HG03095 (cell line): ENCODE results near the gene VTN.
A peak's percentile ranks its signal among the peaks of the same experiment; 100 is the strongest.

ENCODE experiments used
- ATAC-seq: cut with Tn5 transposase; IDR thresholded peaks from one replicate; pipeline ENCODE4 v1.9.1; 2021; ENCODE audit warnings: moderate library complexity; ENCODE audit not compliant: unreplicated experiment

VTN gene

DNA sequence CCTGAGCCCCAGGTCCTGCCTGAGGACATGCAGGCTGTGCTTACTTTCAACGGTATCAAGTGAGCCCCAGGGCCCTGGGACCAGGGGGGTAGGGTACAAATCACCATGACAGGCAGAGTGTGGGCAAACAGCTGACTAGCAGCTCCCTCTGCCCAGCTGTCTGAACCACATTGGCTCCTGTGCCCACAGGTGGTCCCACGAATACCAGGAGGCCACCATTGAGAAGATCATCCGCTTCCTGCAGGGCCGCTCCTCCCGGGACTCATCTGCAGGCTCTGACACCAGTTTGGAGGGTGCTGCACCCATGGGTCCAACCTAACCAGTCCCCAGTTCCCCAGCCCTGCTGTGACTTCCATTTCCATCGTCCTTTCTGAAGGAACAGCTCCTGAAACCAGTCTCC lies 25.9 kb upstream of the VTN start:
- ATAC-seq = no peak

DNA sequence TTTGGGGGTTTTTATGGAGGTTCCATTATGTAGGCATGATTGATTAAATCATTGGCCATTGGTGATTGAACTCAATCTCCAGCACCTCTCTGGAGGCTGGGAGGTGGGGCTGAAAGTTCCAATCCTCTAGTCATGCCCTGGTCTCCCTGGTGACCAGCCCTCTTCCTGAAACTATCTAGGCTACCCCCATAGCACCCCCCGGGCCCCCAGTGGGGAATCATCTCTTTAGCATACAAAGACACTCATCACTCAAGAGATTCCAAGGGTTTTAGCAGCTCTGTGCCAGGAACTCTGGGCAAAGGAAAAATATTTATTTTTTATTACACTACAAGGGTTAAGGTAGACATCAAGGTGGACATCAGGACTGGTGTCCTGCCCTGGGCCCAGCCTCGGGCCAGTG lies 25.3 kb upstream of the VTN start:
- no peak for ATAC-seq

DNA sequence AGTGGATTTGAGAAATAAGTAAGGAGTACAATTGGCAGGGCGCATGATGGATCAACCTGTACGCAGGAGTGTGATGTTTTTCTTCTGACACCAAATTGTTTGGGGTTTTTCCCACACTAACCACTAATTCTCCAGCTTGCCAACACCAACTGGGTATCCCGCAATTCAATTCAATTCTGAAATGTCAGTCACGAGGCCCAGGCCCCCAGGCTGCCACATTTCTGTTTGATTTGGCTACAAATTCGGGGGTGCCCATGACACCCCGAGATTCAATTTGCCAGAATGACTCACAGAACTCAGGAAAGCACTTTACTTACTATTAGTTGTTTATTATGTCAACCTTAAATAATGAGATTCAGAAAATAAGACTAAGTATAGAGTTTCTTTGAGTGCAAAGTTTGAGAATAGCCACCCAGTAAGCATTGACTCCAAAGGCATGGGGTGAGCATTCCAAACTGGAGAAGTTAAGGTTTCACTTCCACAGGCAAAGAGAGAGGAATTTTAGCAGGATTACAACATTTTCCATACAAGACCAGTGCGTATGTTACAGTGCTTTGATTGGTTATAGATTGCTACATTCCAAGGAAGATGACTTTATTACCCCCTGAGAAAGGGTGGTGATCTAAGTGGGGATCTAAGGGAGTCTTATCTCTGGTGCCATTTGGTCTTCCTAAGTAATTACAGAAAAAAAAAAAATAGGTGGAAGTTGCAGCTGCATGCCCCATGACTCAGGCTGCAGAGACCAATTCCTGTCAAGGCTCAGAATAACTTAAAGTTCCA lies 24.4 kb upstream of the VTN start:
- no peak for ATAC-seq

DNA sequence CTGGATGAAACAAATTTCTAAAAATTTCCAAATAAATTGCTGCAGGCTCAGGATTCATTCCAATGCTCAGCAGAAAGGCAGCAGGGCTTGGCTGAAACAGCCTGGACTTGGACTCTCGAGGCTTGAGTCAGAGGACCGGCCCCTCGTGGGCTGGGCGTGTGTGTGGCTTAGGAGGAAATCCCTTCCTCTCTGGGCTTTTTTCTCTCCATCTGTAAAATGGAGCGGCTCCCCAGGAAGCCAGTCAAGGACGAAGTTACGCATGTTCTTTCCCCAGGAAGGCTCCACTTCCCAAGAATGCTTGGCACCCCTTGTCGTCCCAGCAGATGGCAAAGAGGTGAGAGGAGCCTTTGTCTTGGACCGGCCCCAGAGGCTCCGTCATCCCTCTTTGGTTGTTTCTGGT lies 22.4 kb upstream of the VTN start:
- no peak for ATAC-seq

DNA sequence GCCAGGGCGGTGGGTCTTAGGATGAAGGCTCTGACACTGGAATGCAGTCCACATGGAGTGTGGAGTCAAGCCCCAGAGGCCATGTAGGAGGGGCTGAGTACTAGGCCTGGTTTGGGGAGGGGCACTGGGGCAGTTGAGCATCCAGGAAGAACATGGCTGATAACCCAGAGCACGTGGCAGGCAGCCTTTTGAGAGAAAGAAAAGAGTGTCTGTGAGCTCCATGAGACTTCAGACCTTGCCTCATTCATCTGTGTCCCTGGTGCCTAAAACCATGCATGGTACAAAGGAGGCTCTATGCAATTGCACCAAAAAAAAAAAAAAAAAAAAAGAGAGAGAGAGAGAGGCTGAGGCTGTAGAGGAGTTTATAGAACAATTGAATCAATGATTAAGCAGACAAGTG lies 21.3 kb upstream of the VTN start:
- no peak for ATAC-seq

DNA sequence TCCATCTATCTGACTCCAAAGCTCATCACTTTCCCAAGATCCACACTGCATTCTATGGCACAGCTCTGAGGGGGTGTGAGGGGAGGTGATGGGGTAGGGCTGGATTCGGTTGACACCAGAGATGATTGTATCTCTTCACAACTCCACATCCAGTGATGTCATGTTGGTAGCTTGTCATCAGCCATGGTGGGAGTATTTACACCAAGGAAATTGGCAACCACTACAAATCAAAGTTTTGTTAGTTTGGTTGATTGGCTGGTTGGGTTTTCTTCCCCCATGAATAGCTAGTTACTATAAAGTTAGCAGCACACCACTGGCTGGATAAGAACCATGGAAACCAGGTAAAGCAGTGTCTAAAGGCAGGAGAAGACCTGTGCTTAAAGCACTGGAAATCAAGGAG lies 20.9 kb upstream of the VTN start:
- ATAC-seq = no peak

DNA sequence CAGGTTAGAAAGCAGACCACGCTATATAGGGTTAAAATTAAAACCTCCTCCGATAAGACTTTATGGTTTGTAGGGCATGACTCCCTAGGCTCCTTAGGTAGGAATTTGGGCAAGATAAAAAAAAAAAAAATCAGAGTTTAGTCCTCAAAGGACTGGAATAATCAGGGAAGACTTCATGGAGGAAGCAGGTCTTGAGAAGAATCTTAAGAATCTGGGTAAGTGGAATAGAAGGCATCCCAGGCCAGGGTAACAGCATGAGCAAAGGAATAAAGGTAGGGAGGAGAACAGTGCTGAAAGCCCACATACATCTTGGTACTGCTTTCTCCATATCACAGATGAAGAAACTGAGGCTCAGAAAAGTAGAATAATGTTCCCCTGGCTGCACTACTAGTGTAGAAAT lies 20.5 kb upstream of the VTN start:
- no peak for ATAC-seq

DNA sequence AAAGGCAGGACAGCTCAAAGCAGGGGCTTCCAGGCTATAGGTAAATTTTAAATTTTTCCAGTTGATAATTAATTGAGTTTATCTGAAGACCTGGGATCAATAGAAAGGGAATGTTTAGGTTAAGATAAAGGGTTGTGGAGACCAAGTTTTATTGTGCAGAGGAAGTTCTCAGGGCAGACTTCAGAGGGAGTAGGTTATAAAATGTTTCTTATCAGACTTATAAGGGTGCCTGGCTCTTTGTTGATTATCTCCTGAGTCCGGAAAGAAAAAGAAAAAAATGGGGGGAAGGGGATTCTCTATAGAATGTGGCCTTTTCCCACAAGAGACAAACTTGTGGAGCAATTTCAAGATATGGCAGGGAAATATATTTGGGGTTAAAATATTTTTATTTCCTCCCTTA lies 20.0 kb upstream of the VTN start:
- no peak for ATAC-seq

DNA sequence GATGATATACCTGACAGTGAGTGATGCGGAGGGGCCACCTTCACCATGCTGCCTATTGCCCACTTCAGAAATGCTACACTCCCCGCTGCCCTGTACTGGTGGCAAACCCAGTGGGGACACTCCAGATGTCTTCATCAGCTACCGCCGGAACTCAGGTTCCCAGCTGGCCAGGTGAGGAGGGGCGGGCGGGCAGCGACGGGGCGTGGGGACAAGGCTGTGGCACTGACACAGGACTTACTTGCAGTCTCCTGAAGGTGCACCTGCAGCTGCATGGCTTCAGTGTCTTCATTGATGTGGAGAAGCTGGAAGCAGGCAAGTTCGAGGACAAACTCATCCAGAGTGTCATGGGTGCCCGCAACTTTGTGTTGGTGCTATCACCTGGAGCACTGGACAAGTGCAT lies 18.0 kb upstream of the VTN start:
- no peak for ATAC-seq

DNA sequence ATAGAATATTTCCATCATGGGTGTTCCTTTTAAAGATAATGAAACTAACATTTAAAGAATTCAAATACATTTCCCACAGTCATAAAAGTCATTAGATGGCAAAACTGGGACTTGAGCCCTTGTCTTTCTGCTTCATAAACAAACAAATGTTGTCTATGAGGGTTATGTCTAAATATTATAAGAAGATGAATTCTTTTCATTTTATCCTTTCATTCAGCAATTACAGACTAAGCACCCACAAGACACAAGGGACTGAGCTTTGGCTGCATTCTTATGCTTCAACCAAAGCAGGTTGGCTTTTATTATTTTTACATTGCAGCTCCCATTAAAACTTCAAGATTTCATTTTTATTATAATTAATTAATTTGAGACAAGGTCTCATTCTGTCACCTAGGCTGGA lies 16.3 kb upstream of the VTN start:
- ATAC-seq = no peak

DNA sequence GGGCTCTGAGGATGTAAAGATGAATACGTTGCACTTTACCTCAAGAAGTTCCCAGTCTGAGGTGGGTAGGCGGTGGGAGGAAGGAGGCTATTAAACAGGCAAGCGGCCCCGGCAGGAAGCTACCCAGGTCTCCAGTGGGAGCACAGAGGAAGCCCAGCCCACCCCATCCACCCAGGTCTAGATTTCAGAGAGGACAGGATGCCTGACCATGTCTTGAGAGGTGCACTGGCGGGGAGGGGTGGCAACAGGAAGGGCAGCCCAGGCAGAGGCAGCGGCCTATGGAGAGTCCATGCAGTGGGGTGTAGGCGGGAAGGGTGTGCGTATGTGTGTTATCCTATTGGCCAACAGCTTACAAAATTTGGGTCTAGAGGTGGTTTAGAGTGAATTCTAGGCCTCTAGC lies 15.3 kb upstream of the VTN start:
- ATAC-seq = no peak

DNA sequence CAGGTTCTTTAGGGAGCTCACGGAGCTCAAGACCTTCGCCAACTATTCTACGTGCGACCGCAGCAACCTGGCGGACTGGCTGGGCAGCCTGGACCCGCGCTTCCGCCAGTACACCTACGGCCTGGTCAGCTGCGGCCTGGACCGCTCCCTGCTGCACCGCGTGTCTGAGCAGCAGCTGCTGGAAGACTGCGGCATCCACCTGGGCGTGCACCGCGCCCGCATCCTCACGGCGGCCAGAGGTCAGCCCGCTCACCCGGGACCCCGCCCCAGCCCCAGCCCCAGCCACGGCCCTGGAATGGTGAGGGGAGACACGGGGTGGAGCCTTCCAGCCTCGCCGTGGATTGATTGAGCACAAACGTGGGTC lies 14.9 kb upstream of the VTN start:
- no peak for ATAC-seq

DNA sequence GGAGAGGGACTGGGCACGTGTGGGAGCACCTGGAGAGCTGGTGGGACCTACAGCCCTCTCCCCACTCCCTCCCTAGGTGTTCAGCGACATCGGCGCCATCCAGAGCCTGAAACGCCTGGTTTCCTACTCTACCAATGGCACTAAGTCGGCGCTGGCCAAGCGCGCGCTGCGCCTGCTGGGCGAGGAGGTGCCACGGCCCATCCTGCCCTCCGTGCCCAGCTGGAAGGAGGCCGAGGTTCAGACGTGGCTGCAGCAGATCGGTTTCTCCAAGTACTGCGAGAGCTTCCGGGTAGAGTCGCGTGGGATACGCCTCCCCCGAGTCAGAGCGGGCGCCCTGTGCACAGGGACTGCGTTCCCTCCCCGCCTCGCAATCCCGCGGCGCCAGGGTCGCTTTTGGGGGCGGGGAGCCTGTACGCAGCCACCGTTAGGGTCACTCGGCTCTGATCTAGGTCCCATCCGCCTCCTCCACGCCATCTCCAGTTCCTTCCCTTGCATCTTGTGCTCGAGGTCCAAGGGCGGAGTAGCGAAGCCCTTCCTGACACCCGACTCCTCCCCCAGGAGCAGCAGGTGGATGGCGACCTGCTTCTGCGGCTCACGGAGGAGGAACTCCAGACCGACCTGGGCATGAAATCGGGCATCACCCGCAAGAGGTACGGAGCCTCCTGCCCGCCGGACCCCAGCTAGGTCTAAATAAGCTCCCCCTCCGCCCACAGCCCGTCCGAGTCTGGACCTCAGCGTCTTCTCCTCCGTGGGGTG lies 14.4 kb upstream of the VTN start:
- peak; percentile 69 for ATAC-seq

DNA sequence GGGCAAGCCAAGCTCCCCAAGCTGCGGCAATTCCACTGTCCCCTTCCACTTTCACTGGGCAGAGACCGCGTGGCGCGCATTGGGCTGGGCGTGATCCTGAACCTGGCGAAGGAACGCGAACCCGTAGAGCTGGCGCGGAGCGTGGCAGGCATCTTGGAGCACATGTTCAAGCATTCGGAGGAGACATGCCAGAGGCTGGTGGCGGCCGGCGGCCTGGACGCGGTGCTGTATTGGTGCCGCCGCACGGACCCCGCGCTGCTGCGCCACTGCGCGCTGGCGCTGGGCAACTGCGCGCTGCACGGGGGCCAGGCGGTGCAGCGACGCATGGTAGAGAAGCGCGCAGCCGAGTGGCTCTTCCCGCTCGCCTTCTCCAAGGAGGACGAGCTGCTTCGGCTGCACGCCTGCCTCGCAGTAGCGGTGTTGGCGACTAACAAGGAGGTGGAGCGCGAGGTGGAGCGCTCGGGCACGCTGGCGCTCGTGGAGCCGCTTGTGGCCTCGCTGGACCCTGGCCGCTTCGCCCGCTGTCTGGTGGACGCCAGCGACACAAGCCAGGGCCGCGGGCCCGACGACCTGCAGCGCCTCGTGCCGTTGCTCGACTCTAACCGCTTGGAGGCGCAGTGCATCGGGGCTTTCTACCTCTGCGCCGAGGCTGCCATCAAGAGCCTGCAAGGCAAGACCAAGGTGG lies 11.2 kb upstream of the VTN start:
- ATAC-seq = no peak

DNA sequence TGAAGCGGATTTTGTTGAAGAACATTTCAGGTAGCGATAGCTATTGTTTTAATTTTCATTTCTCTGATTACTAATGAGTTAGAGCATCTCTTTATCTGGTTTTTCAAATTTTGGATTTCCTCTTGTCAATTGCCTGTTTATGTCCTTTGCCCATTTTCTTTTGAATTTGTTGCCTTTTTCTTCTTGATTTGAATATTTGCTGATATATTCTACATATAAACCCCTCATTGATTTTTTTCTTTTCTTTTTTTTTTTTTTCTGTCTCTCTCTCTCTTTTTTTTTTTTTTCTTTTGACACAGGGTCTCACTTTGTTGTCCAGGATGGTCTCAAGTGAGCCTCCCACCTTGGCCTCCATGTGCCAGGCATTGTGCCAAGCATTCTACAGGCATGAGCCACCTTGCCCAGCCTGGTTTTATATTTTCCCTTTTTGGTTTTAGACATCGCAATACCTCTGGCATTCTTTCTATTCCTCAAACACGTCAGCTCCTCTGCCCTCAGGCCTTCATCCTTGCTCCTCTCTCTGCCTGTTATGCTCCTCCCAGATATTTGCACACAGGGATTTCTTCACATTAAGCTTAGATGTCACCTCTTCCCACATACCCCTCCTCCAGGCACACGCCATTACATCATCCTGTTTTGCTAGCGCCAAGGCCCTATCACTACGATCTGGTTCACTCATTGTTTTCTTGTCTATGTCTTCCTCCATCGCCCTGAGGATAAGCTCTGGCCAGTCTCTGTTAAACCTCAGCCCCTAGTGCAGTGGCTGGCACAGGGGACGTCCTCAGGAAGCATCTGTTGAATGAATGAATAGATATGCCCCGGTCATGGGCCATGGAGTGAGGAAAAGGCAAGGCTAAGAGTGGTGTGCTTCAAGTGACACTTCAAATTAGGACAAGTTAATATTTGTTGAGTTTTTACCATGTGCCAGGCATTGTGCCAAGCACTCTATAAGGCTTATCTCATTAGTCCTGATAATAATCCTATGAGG lies 10.0 kb upstream of the VTN start:
- no peak for ATAC-seq

DNA sequence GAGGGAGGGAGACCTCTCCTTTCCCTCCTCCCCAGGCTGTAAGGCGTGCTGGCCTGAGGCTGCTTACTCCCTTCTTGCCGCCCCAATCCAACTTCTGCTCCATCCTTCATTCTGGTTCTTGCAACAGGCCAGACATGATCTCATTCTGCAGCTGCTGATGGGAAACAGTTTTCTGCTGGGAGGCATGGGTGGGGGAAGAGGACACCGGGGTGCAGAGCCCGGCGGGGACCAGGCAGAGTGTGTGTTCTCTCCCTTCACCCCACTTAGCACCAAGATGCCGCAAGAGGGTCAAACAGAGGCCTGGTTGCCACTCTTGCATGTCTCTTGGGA lies 2.8 kb upstream of the VTN start:
- ATAC-seq = no peak

DNA sequence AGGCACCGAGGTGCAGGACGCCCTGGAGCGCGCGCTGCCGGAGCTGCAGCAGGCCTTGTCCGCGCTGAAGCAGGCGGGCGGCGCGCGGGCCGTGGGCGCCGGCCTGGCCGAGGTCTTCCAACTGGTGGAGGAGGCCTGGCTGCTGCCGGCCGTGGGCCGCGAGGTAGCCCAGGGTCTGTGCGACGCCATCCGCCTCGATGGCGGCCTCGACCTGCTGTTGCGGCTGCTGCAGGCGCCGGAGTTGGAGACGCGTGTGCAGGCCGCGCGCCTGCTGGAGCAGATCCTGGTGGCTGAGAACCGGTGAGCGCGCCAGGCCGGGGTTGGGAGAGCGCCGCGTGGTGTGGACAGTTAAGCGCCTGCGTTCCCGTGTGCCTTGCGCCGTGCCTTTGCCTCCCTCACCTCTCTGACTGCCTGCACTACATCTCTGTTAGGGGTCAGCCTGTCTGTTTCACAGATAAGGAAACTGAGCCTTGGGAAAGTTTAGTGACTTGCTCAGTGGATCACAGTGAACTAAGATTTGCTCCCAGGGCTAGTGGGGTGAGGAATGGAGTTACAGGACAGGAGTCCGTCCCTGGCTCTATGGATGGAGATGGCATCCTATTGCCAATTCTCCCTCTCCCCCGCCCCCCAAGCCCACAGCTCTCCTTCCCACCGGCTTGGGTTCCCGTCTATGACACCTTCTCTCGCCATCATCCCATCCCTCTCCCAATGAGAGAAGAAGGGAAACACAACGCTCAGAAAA lies 2.3 kb upstream of the VTN start:
- ATAC-seq = no peak

DNA sequence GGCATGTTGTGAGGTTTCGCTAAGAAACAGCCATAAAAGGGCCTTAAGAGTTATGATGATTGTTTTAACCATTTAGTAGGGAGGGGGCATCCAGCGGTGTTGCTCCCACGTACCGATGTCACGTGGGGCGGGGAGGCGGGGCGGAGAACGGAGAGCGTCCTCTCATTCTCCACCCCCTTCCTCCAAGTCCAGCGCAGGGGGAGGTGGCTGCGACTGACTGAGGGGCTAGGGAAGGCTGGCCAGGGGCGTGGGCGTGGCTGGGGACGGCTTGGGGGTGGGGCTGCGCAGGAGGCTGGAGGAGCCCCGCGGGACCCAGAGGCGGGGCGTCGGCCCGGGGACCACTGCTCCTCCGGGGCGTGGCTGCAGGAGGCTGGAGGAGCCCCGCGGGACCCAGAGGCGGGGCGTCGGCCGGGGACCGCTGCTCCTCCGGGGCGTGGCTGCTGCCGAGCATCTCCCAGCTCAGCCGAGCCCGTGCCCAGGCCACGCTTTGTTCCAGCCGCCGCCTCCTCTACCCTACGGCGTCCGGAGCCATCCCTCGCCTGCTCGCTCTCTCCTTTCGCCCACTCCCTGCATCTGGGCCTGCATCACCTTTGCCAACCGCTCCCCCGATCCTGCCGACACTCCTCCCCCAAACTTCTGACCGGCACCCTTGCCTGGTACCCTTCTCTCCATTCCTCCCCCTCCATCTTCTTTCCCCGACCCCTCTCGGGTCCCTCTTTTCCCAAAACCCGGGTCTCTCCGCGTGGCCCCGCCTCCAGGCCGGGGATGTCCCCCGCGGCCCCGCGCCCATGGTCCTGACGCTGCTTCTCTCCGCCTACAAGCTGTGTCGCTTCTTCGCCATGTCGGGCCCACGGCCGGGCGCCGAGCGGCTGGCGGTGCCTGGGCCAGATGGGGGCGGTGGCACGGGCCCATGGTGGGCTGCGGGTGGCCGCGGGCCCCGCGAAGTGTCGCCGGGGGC lies 1.4 kb upstream of the VTN start, which contains the start of gene SARM1:
TSS of gene SARM1 (plus strand) at position 450 of the 958 bp plus-strand sequence. CDS start at position 789, 339 bp downstream.
- ATAC-seq = peak; percentile 59

DNA sequence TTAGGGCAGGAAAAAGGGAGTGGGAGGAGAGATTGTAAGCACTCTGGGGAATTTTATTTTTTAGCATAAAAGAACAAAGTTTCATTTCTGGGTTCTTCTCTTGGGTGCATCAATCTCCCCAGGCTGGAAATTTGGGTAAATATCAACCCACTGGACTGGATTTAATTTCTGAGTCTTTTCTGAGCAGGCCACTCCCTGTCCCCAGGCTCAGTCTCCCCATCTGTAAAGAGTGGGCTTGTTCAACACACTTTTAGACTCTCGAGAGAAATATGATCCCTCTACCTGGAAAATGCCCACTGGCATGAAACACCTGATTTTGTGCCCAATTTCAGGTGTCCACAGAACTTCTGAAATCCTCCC lies 617 bp upstream of the VTN start:
- no peak for ATAC-seq
